WERI-Rb-1 (cell line): ENCODE results near the gene MAN1C1.
A peak's percentile ranks its signal among the peaks of the same experiment; 100 is the strongest.

Experiments
- DNase-seq: peaks from one replicate; pipeline ENCODE4 v3.0.0-alpha.2; 2020
- H3K27ac ChIP-seq: fragments of 250-450 bp; sonication (Bioruptor Pico); 2 replicates; pipeline ENCODE4 v1.5.1; 2020; ENCODE audit warnings: mild to moderate bottlenecking, moderate library complexity
- H3K27me3 ChIP-seq: fragments of 250-450 bp; sonication (Bioruptor Pico); 2 replicates; pipeline ENCODE4 v1.5.1; 2021; ENCODE audit warnings: mild to moderate bottlenecking, low read depth, moderate library complexity; ENCODE audit not compliant: insufficient read depth, severe bottlenecking
- H3K36me3 ChIP-seq: fragments of 250-450 bp; sonication (Bioruptor Pico); 2 replicates; pipeline ENCODE4 v1.5.1; 2020; ENCODE audit warnings: mild to moderate bottlenecking, moderate library complexity
- H3K4me3 ChIP-seq: 2 replicates; pipeline ENCODE4 v1.5.1; 2011; ENCODE audit warnings: low read depth, mild to moderate bottlenecking, control low read depth, low read length
- H3K9me3 ChIP-seq: fragments of 250-450 bp; sonication (Bioruptor Pico); 2 replicates; pipeline ENCODE4 v1.5.1; 2021; ENCODE audit warnings: mild to moderate bottlenecking, moderate library complexity; ENCODE audit not compliant: severe bottlenecking
- CTCF ChIP-seq: IDR thresholded peaks from 2 replicates; pipeline ENCODE4 v1.5.1; 2011; ENCODE audit warnings: low read depth, mild to moderate bottlenecking, control low read depth, inconsistent platforms, low read length

Gene MAN1C1

GRCh38 chr1:25727088-25727487 is 110.5 kb downstream of the MAN1C1 start:
- Histone ChIP-seq H3K4me3 (no peak overlapping the region), H3K27me3 (no peaks in the 10 kb centered on the region)

GRCh38 chr1:25727635-25728286 is 111.2 kb downstream of the MAN1C1 start:
- H3K27ac ChIP-seq, result peak overlapping the region; percentile 74
- no peaks in the 10 kb centered on the region for H3K9me3 ChIP-seq
- peak overlapping the region; percentile 4; the same call in 1 of the 2 replicates for H3K4me3 ChIP-seq
- TF ChIP-seq CTCF, result no peak
- DNase-seq, result peak; percentile 93
- H3K27me3 ChIP-seq, result no peaks in the 10 kb centered on the region
- no peaks in the 10 kb centered on the region for H3K36me3 ChIP-seq

More at GRCh38 chr1:25727088-25727487, 110.5 kb downstream of the MAN1C1 start:
- no peak for DNase-seq
- no peak for TF ChIP-seq CTCF
- H3K36me3 ChIP-seq, result no peaks in the 10 kb centered on the region
- H3K27ac ChIP-seq, result peak overlapping the region; percentile 74
- H3K9me3 ChIP-seq, result no peaks in the 10 kb centered on the region

- TF ChIP-seq CTCF, result no peak
- no peaks in the 10 kb centered on the region for H3K9me3 ChIP-seq
- H3K27ac ChIP-seq, result peak overlapping the region; percentile 59
- DNase-seq, result no peak
- no peaks in the 10 kb centered on the region for H3K36me3 ChIP-seq
- no peaks in the 10 kb centered on the region for H3K27me3 ChIP-seq
- no peak overlapping the region for H3K4me3 ChIP-seq
Measured at GRCh38 chr1:25728301-25728935, 111.8 kb downstream of the MAN1C1 start.

- H3K9me3 ChIP-seq, result no peaks in the 10 kb centered on the region
- H3K36me3 ChIP-seq, result no peaks in the 10 kb centered on the region
- DNase-seq, result no peak
- peak overlapping the region; percentile 59 for H3K27ac ChIP-seq
- H3K27me3 ChIP-seq, result no peaks in the 10 kb centered on the region
- H3K4me3 ChIP-seq, result no peak overlapping the region
- no peak for TF ChIP-seq CTCF
Measured at GRCh38 chr1:25729045-25729444, 112.5 kb downstream of the MAN1C1 start.

- Histone ChIP-seq H3K9me3 (no peaks in the 10 kb centered on the region), H3K27me3 (no peaks in the 10 kb centered on the region), H3K36me3 (no peaks in the 10 kb centered on the region), H3K4me3 (no peak overlapping the region), H3K27ac (peak overlapping the region; percentile 37)
- no peak for TF ChIP-seq CTCF
- no peak for DNase-seq
Measured at GRCh38 chr1:25729790-25730644, 113.4 kb downstream of the MAN1C1 start.
